Transverse colon (tissue), 4 donors: ENCODE data around the gene AGRN. TPM values are rescaled to one million over a fixed set of nuclear protein-coding genes. Genes with fewer than 3 reads are reported as not detected.

Source experiments
- DNase-seq: peaks from one replicate; pipeline ENCODE4 v3.0.0-alpha.2; 2019
- H3K27ac ChIP-seq, 4 donors: fragments of 200-600 bp; sonication (generic); 2 replicates each; pipeline ENCODE4 v1.5.1; 2016 to 2018; ENCODE audit warnings: inconsistent platforms in 4 of 4
- H3K27me3 ChIP-seq: fragments of 200-600 bp; sonication (generic); 2 replicates; pipeline ENCODE4 v1.5.1; 2017; ENCODE audit warnings: inconsistent platforms
- H3K36me3 ChIP-seq, 4 donors: fragments of 200-600 bp; sonication (generic); 2 replicates each; pipeline ENCODE4 v1.5.1; 2017 to 2019; ENCODE audit warnings: inconsistent platforms in 4 of 4
- H3K4me1 ChIP-seq, 4 donors: fragments of 200-600 bp; sonication (generic); 2 replicates each; pipeline ENCODE4 v1.5.1; 2017 to 2020; ENCODE audit warnings: inconsistent platforms in 4 of 4
- H3K4me3 ChIP-seq, 4 donors: fragments of 200-600 bp; sonication (generic); 1 replicate in 1 of 4; 2 replicates in 3 of 4; pipeline versions ENCODE4 v1.5.1 to v1.6.1; 2017 to 2019; ENCODE audit warnings: inconsistent platforms in 4 of 4
- H3K9me3 ChIP-seq, 2 donors: fragments of 200-600 bp; sonication (generic); 2 replicates each; pipeline ENCODE4 v1.5.1; 2017 to 2019; ENCODE audit warnings: inconsistent platforms in 2 of 2
- EP300 ChIP-seq: sonication (generic); formaldehyde crosslinking; IDR thresholded peaks from one replicate; pipeline ENCODE4 v1.6.1; 2017; ENCODE audit warnings: antibody characterized with exemption, low read depth
- POLR2A ChIP-seq: fragments of 450-650 bp; IDR thresholded peaks from one replicate; pipeline ENCODE4 v1.6.1; 2016; ENCODE audit warnings: antibody characterized with exemption, mild to moderate bottlenecking, moderate library complexity
- POLR2AphosphoS5 ChIP-seq, 3 donors: sonication (generic); formaldehyde crosslinking; IDR thresholded peaks; one replicate each; pipeline ENCODE4 v1.6.1; 2016; ENCODE audit warnings: antibody characterized with exemption in 3 of 3
- WGBS, 2 donors: methylation state at CpG; one replicate each; pipeline ENCODE4 v1.1.5; 2018; ENCODE audit warnings: low coverage in 1 of 2; 5-methylcytosine and 5-hydroxymethylcytosine counted together
- in situ Hi-C, 4 donors: fragments of 200-750 bp; cut with MboI; loops; one replicate each; pipeline versions ENCODE4 v1.15.0 to v1.15.1; 2017; ENCODE audit warnings: low sequenced_read_pairs in 3 of 4, low pct_ligation_motif_present in 1 of 4, low pct_unique_long_range_greater_than_20kb in 1 of 4
- intact Hi-C: fragments of 100-400 bp; cut with DNase I; formaldehyde crosslinking; loops from one replicate; pipeline ENCODE4 v1.15.1; 2023; ENCODE audit warnings: low total_unique reads
- total RNA-seq, 4 donors: library from RNA; depleted of rRNA; stranded (reverse); fragments of >200 nt; gene quantifications; one replicate each; pipeline ENCODE4 v1.1.0, GENCODE V29; 2016
- TF ChIP-seq, protein P1 (sequence below), 5 experiments: fragments of 200-600 bp in 3 of 5; fragments of 450-650 bp in 2 of 5; sonication (generic) in 3 of 5; IDR thresholded peaks; 1 replicate in 2 of 5; 2 replicates in 3 of 5; pipeline ENCODE4 v1.5.1; 2016 to 2017; ENCODE audit warnings: antibody characterized with exemption in 5 of 5, inconsistent platforms in 3 of 5, mild to moderate bottlenecking in 2 of 5, moderate library complexity in 1 of 5

Gene AGRN
- total RNA-seq: 100 to 1,000 TPM in 1 of 4 donors, 10 to 100 TPM in 3; 25.4 to 132 (median 44.8) TPM

DNA sequence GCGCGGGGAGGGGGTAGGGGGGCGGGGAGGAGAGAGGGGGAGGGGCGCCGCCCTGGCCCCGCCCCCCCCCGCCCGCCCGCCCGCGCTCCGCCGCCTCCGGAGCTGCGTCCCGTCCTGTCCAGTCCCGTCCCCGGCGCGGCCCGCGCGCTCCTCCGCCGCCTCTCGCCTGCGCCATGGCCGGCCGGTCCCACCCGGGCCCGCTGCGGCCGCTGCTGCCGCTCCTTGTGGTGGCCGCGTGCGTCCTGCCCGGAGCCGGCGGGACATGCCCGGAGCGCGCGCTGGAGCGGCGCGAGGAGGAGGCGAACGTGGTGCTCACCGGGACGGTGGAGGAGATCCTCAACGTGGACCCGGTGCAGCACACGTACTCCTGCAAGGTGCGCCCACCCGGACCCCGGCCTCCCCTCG is at the start of gene AGRN:
TSS of gene AGRN (plus strand) at position 121 of the 405 bp plus-strand sequence. CDS start at position 174, 53 bp downstream.
- Histone ChIP-seq H3K9me3 (no peaks in the 10 kb centered on the region), H3K36me3 (no peaks in the 10 kb centered on the region), H3K4me1 (peaks cover 6 to 25% (median 20%) of the 10 kb centered on the region in 4 donors), H3K4me3 (peak within 1 kb of the TSS; percentile 57 to 79 (median 78)), H3K27ac (peak within 1 kb of the TSS; percentile 92 to 98 (median 93)), H3K27me3 (no peaks in the 10 kb centered on the region)
- in situ Hi-C loops: no loop called here
- 1% methylated on average over 23 of the region's 58 CpGs; no CpG with 5 or more reads in 1 of the 2 donors for WGBS, 2 donors
- intact Hi-C loops: loop anchor here (10.0 kb wide), 1 partner anchor 355 kb away; the partner anchor contains the start of gene AURKAIP1
- peak; percentile 45 for DNase-seq
- TF ChIP-seq, protein P1, sequence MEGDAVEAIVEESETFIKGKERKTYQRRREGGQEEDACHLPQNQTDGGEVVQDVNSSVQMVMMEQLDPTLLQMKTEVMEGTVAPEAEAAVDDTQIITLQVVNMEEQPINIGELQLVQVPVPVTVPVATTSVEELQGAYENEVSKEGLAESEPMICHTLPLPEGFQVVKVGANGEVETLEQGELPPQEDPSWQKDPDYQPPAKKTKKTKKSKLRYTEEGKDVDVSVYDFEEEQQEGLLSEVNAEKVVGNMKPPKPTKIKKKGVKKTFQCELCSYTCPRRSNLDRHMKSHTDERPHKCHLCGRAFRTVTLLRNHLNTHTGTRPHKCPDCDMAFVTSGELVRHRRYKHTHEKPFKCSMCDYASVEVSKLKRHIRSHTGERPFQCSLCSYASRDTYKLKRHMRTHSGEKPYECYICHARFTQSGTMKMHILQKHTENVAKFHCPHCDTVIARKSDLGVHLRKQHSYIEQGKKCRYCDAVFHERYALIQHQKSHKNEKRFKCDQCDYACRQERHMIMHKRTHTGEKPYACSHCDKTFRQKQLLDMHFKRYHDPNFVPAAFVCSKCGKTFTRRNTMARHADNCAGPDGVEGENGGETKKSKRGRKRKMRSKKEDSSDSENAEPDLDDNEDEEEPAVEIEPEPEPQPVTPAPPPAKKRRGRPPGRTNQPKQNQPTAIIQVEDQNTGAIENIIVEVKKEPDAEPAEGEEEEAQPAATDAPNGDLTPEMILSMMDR (IDR thresholded peaks at IDR 0.05): no peak
- no peak for TF ChIP-seq EP300

DNA sequence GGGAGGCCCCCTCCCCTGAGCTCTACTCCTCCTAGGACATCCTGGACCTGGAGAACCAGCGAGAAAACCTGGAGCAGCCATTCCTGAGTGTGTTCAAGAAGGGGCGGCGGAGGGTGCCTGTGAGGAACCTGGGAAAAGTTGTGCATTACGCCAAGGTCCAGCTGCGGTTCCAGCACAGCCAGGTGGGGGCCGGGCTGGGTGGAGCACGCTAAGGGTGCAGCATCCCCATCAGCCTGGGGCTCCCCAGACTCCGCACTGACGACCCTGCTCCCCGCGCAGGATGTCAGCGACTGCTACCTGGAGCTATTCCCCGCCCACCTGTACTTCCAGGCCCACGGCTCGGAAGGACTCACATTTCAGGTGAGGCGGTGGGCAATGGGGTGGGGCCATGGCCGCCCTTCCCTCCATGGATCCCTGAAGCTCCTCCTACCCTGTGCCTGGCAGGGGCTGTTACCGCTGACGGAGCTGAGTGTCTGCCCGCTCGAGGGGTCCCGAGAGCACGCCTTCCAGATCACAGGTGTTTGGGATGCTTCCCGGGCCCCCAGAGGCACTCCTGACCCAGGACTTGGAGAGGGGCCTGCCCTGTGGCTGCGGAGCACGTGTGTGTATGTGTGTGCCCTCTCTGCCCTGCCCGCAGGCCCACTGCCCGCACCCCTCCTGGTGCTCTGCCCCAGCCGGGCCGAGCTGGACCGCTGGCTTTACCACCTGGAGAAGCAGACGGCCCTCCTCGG is 49.5 kb upstream of the AGRN start:
- H3K27ac ChIP-seq: no peak overlapping the region
- intact Hi-C loops: no loop called here
- 27% methylated on average over 29 of the region's 33 CpGs; no CpG with 5 or more reads in 1 of the 2 donors for WGBS, 2 donors
- DNase-seq: no peak
- in situ Hi-C loops: no loop called here
- no peaks in the 10 kb centered on the region for H3K36me3 ChIP-seq
- TF ChIP-seq EP300: no peak
- H3K27me3 ChIP-seq: peaks cover 68% of the 10 kb centered on the region
- H3K4me1 ChIP-seq: peaks cover 12 to 16% (median 15%) of the 10 kb centered on the region in 4 donors
- no peak overlapping the region for H3K4me3 ChIP-seq
- H3K9me3 ChIP-seq: no peaks in the 10 kb centered on the region

DNA sequence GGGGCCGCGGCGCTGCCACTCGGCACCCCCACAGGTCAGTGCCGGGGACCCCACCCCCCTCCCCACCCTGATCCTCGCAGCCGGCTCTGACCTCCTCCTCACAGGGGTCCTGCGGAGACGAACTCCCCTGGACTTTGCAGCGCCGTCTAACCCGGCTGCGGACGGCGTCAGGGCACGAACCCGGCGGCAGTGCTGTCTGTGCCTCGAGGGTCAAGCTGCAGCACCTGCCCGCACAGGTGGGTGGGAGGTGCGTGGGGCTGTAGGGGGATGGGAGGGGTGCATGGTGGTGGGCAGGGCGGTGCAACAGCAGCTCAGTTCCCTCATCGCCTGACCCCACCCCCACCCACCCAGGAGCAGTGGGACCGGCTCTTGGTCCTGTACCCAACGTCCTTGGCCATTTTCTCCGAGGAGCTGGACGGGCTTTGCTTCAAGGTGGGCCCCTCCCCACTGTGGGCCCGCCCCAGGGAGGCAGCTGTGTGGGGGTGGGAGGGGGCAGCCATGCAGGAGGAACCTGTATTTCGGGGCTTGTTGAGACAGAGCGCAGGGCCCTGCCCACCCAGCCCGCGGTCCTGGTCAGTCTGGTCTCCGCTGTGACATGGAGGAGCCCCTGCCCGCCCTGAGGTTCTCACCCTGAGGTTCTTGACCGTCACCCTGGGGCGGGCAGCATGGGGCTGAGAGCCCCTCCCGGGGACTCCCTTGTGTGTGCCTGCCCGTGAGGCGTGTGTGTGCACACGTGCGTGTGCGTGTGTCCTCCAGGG is 48.8 kb upstream of the AGRN start:
- no peak for TF ChIP-seq EP300
- no peak for TF ChIP-seq POLR2A
- TF ChIP-seq POLR2AphosphoS5 (IDR thresholded peaks at IDR 0.05): no peak
- TF ChIP-seq, protein P1 (IDR thresholded peaks at IDR 0.05): no peak
- no peak for DNase-seq

DNA sequence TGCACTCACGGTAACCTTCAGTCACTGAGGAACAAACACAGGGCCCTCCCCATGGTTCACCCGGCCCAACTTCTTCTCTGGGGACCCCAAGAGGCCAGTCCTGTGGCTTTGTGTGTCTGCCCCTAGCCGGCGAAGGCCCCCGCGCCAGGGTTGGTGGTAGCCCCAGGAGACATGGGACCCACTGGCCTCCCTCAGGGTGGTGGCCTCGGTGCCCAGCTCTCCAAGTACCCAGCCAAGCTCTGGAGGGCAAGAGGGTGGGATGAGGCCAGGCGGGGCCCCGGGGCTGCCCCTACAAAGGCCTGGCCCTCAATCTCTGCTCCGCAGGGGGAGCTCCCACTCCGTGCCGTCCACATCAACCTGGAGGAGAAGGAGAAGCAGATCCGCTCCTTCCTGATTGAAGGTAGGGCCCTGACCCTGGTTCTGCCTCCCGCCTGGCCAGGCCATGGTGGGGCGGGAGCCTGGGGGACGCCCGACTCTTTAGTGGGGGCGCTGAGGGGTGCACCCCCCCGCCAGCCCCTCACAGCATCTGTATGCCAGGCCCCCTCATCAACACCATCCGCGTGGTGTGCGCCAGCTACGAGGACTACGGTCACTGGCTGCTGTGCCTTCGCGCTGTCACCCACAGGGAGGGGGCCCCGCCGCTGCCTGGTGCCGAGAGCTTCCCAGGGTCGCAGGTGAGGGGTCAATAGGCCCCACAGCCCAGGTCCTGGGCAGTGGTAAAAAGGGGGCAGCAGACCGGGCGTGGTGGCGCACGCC is 48.0 kb upstream of the AGRN start:
- 73% methylated on average over 28 of the region's 34 CpGs; no CpG with 5 or more reads in 1 of the 2 donors for WGBS, 2 donors
- Histone ChIP-seq H3K4me3 (no peak overlapping the region), H3K36me3 (no peaks in the 10 kb centered on the region), H3K4me1 (peaks cover 5 to 14% (median 12%) of the 10 kb centered on the region in 4 donors), H3K27me3 (peaks cover 75% of the 10 kb centered on the region), H3K9me3 (no peaks in the 10 kb centered on the region), H3K27ac (no peak overlapping the region)
- in situ Hi-C loops: no loop called here
- intact Hi-C loops: no loop called here
- DNase-seq: no peak
- TF ChIP-seq, protein P1 (IDR thresholded peaks at IDR 0.05): no peak
- no peak for TF ChIP-seq POLR2AphosphoS5 (IDR thresholded peaks at IDR 0.05)
- TF ChIP-seq EP300: no peak
- no peak for TF ChIP-seq POLR2A

More for the DNA sequence above, 48.8 kb upstream of the AGRN start:
- Histone ChIP-seq H3K27me3 (peaks cover 73% of the 10 kb centered on the region), H3K4me1 (peaks cover 8 to 16% (median 14%) of the 10 kb centered on the region in 4 donors), H3K9me3 (no peaks in the 10 kb centered on the region), H3K27ac (no peak overlapping the region), H3K4me3 (no peak overlapping the region), H3K36me3 (no peaks in the 10 kb centered on the region)
- in situ Hi-C loops (no loop called here), intact Hi-C loops (no loop called here)
- WGBS, 2 donors: 49% methylated on average over 34 of the region's 42 CpGs; no CpG with 5 or more reads in 1 of the 2 donors
